HepG2 (cell line): ENCODE data around the gene CEBPA. TPM values are rescaled to one million over a fixed set of nuclear protein-coding genes. Genes with fewer than 3 reads are reported as not detected.

ENCODE experiments used
- CBX5 ChIP-seq: sonication (generic); formaldehyde crosslinking; IDR thresholded peaks from 2 replicates; pipeline ENCODE4 v1.4.0; 2020; ENCODE audit warnings: missing genetic modification reagents, borderline replicate concordance
- CEBPB ChIP-seq: IDR thresholded peaks from 2 replicates; pipeline ENCODE4 v1.6.1; 2011; ENCODE audit warnings: low read depth, low read length, improper control_type of control experiment, borderline replicate concordance
- CREB3 ChIP-seq: sonication (generic); formaldehyde crosslinking; IDR thresholded peaks from 2 replicates; pipeline ENCODE4 v1.5.0; 2020; ENCODE audit warnings: missing genetic modification reagents
- KAT2B ChIP-seq: fragments of 150-350 bp; IDR thresholded peaks from 2 replicates; pipeline ENCODE4 v1.6.1; 2014; ENCODE audit warnings: low read depth, low read length, borderline replicate concordance
- MAFK ChIP-seq, 2 experiments: IDR thresholded peaks in 1 of 2; conservative IDR thresholded peaks in 1 of 2; 2 replicates each; pipeline ENCODE4 v1.6.1; 2011; ENCODE audit warnings: improper control_type of control experiment in 2 of 2, low read length in 2 of 2
- MNT ChIP-seq: fragments of 450-650 bp; IDR thresholded peaks from 2 replicates; pipeline ENCODE4 v1.6.1; 2016
- ONECUT2 ChIP-seq: sonication (generic); formaldehyde crosslinking; IDR thresholded peaks from 2 replicates; pipeline ENCODE4 v1.4.0; 2020; ENCODE audit warnings: missing genetic modification reagents
- RFX3 ChIP-seq: IDR thresholded peaks from 2 replicates; pipeline ENCODE4 v1.6.1; 2016; ENCODE audit warnings: missing biosample characterization, missing genetic modification reagents
- SP5 ChIP-seq: IDR thresholded peaks from 2 replicates; pipeline ENCODE4 v1.6.1; 2016; ENCODE audit warnings: low read depth, borderline replicate concordance
- ZFP91 ChIP-seq: sonication (generic); formaldehyde crosslinking; IDR thresholded peaks from 2 replicates; pipeline ENCODE4 v1.9.0; 2022; ENCODE audit warnings: missing genetic modification reagents, mild to moderate bottlenecking, borderline replicate concordance
- ZNF597 ChIP-seq: sonication (generic); formaldehyde crosslinking; IDR thresholded peaks from 2 replicates; pipeline ENCODE4 v1.5.0; 2020; ENCODE audit warnings: missing genetic modification reagents
- ZNF7 ChIP-seq: IDR thresholded peaks from 2 replicates; pipeline ENCODE4 v1.6.1; 2016; ENCODE audit warnings: missing biosample characterization, missing genetic modification reagents
- ZNF891 ChIP-seq: sonication (generic); formaldehyde crosslinking; IDR thresholded peaks from 2 replicates; pipeline ENCODE4 v1.5.0; 2020; ENCODE audit warnings: mild to moderate bottlenecking, missing genetic modification reagents
- ZSCAN29 ChIP-seq: sonication (generic); formaldehyde crosslinking; conservative IDR thresholded peaks from 2 replicates; pipeline ENCODE4 v1.4.0; 2020; ENCODE audit warnings: mild to moderate bottlenecking, missing genetic modification reagents
- ZSCAN9 ChIP-seq: IDR thresholded peaks from 2 replicates; pipeline ENCODE4 v1.6.1; 2016; ENCODE audit warnings: borderline replicate concordance
- polyA plus RNA-seq, 8 experiments: library from polyadenylated mRNA; depleted of rRNA in 3 of 8; stranded (reverse) in 7 of 8; unstranded in 1 of 8; fragments of >200 nt; fragmentation: Illumina TruSeq in 4 of 8; extraction: Trizol in 4 of 8; gene quantifications; 2 replicates each; pipeline versions ENCODE4 v1.2.1 to v1.2.3, GENCODE V29; 2011 to 2016; ENCODE audit warnings: low read depth in 4 of 8, missing spikeins in 1 of 8, mixed read lengths in 1 of 8; ENCODE audit not compliant: insufficient read depth in 1 of 8
- total RNA-seq, 5 experiments: library from RNA; depleted of rRNA; stranded (reverse); fragments of >200 nt; fragmentation: Illumina TruSeq; extraction: Trizol; gene quantifications; 2 replicates each; pipeline ENCODE4 v1.2.3, GENCODE V29; 2016; ENCODE audit warnings: low read depth in 1 of 5
- TF ChIP-seq, protein P1 (sequence below): sonication (generic); formaldehyde crosslinking; IDR thresholded peaks from 2 replicates; pipeline ENCODE4 v1.4.0; 2020; ENCODE audit warnings: missing genetic modification reagents
- TF ChIP-seq, protein P2 (sequence below): sonication (generic); formaldehyde crosslinking; IDR thresholded peaks from 2 replicates; pipeline ENCODE4 v1.5.1; 2020; ENCODE audit warnings: mild to moderate bottlenecking, moderate library complexity, missing genetic modification reagents
- TF ChIP-seq, protein P3 (sequence below): sonication (generic); formaldehyde crosslinking; IDR thresholded peaks from 2 replicates; pipeline ENCODE4 v1.4.0; 2020; ENCODE audit warnings: missing genetic modification reagents

Gene CEBPA
- total and polyA plus RNA-seq, 2 of the 13 experiments (the other 11 are each of a cell fraction or from before 2014, with no cell fraction given): 24.8 to 103 TPM

DNA sequence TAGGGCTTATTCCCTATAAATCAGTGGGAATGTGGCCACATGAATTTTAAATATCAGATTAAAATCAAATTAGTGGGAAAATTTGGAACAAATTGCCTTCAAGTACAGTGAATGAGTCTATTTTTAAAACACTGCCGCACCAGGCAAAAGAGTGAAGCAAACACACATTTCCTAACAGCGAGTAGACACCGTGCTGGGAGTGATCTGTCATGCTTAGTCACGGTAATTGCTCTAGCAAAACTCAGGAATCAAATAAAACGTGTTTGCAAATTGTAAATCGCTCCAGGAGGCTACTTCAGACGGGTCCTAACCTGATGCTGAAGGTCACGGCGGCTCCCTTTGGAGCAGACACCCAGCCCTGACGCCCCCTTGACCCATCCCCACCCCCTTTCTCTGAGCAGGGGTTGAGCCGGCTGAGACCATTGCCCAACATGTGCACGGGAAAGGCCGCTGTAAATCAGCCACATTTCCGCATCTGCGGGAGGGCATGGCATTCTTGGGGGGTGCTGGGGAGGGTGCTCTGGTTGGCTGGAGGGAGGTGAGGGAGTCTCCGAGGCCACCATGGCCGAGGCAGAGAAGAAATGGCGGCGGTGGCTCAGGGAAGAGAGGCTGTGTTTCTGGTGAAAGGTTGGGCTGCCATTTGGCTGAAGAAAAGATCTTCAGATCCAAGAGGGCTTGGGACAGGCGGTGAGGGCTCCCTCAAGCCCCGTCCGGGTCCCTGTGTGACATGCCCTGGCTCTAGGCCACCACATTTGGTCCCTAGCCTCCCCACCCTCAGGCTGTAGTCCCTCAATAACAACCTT is 8.9 kb downstream of the CEBPA start (continued):
- TF ChIP-seq ZFP91 (peak; percentile 32; the same call in 1 of the 2 replicates), CEBPB (peak; percentile 85), RFX3 (CRISPR knock-in tag) (no peak), MAFK (conservative IDR thresholded peaks at IDR 0.05 in 1 of 2, IDR thresholded peaks at IDR 0.05 in 1 of 2; ENCODE audit: low read length in 2 of 2) (peak; percentile 33 to 65; a peak in 3 of 4 replicates), ZSCAN9 (CRISPR knock-in tag) (no peak), ZNF891 (CRISPR knock-in tag) (no peak; the same call in 1 of the 2 replicates), MNT (0 out of 2 replicates have a peak, but pooled peaks have one; percentile 11), ZNF7 (CRISPR knock-in tag) (no peak), CREB3 (no peak), KAT2B (no peak), SP5 (CRISPR knock-in tag) (peak; percentile 72; the same call in 1 of the 2 replicates), ZSCAN29 (CRISPR knock-in tag) (no peak), ONECUT2 (CRISPR knock-in tag) (0 out of 2 replicates have a peak, but pooled peaks have one; percentile 30), CBX5 (CRISPR knock-in tag) (peak; percentile 67), ZNF597 (CRISPR knock-in tag) (no peak)
- TF ChIP-seq, protein P1, sequence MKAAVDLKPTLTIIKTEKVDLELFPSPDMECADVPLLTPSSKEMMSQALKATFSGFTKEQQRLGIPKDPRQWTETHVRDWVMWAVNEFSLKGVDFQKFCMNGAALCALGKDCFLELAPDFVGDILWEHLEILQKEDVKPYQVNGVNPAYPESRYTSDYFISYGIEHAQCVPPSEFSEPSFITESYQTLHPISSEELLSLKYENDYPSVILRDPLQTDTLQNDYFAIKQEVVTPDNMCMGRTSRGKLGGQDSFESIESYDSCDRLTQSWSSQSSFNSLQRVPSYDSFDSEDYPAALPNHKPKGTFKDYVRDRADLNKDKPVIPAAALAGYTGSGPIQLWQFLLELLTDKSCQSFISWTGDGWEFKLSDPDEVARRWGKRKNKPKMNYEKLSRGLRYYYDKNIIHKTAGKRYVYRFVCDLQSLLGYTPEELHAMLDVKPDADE (CRISPR knock-in tag): no peak
- TF ChIP-seq, protein P2, sequence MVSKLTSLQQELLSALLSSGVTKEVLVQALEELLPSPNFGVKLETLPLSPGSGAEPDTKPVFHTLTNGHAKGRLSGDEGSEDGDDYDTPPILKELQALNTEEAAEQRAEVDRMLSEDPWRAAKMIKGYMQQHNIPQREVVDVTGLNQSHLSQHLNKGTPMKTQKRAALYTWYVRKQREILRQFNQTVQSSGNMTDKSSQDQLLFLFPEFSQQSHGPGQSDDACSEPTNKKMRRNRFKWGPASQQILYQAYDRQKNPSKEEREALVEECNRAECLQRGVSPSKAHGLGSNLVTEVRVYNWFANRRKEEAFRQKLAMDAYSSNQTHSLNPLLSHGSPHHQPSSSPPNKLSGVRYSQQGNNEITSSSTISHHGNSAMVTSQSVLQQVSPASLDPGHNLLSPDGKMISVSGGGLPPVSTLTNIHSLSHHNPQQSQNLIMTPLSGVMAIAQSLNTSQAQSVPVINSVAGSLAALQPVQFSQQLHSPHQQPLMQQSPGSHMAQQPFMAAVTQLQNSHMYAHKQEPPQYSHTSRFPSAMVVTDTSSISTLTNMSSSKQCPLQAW (CRISPR knock-in tag): peak; percentile 37; the same call in 1 of the 2 replicates
- TF ChIP-seq, protein P3, sequence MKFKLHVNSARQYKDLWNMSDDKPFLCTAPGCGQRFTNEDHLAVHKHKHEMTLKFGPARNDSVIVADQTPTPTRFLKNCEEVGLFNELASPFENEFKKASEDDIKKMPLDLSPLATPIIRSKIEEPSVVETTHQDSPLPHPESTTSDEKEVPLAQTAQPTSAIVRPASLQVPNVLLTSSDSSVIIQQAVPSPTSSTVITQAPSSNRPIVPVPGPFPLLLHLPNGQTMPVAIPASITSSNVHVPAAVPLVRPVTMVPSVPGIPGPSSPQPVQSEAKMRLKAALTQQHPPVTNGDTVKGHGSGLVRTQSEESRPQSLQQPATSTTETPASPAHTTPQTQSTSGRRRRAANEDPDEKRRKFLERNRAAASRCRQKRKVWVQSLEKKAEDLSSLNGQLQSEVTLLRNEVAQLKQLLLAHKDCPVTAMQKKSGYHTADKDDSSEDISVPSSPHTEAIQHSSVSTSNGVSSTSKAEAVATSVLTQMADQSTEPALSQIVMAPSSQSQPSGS: 0 out of 2 replicates have a peak, but pooled peaks have one; percentile 36
